Measurements from ENCODE around the gene DICER1.

DICER1 gene

DNA sequence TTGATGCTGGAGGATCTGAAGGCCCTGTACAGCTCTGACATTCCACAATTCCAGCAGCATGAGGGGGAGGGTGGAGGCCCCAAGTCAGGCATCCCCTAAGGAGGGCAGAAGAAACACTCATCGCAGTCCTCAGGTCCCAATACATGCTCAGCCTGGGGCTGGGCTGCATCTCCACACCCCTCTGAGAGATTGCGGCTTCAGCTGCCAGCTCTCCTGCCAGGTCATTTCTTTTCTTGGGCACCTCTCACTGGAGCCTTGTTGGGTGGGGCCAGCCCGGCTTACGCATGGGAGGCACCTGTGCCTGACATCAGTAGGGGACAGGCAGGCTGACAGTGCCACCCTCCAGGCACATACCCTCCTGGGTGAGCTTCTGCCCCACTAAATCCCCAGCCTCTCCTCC lies 89.8 kb downstream of the DICER1 start:
- TF ChIP-seq, protein P1, sequence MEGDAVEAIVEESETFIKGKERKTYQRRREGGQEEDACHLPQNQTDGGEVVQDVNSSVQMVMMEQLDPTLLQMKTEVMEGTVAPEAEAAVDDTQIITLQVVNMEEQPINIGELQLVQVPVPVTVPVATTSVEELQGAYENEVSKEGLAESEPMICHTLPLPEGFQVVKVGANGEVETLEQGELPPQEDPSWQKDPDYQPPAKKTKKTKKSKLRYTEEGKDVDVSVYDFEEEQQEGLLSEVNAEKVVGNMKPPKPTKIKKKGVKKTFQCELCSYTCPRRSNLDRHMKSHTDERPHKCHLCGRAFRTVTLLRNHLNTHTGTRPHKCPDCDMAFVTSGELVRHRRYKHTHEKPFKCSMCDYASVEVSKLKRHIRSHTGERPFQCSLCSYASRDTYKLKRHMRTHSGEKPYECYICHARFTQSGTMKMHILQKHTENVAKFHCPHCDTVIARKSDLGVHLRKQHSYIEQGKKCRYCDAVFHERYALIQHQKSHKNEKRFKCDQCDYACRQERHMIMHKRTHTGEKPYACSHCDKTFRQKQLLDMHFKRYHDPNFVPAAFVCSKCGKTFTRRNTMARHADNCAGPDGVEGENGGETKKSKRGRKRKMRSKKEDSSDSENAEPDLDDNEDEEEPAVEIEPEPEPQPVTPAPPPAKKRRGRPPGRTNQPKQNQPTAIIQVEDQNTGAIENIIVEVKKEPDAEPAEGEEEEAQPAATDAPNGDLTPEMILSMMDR (IDR thresholded peaks at IDR 0.05; ENCODE audit: low read depth, low read length, missing control alignments), result no peak
- DNase-seq (ENCODE audit: low read depth), result no peak
- H3K4me3 ChIP-seq (ENCODE audit: low read depth, low read length), result no peak overlapping the region
- in situ Hi-C loops (cut with HindIII; ENCODE audit: low sequenced_read_pairs), result no loop called here

DNA sequence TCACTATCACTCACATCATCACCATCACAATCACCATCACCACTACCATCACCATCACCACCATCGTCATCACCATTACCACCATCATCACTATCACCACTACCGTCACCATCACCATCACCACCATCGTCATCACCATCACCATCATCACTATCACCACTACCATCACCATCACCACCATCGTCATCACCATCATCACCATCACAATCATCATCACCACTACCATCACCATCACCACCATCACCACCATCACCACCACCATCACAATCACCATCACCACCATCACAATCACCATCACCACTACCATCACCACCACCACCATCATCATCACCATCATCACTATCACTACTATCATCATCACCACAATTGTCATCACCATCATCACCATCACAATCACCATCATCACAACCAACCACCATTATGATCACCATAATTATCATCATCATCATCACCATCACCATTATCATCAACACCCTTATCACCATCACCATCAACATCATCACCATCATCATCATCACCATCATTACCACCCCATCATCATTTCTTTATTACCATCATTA lies 90.8 kb downstream of the DICER1 start:
- DNase-seq (ENCODE audit: low read depth), result no peak
- in situ Hi-C loops (cut with HindIII; ENCODE audit: low sequenced_read_pairs), result no loop called here
- H3K4me3 ChIP-seq (ENCODE audit: low read depth, low read length), result no peak overlapping the region
- TF ChIP-seq, protein P1 (IDR thresholded peaks at IDR 0.05; ENCODE audit: low read depth, low read length, missing control alignments), result no peak

DNA sequence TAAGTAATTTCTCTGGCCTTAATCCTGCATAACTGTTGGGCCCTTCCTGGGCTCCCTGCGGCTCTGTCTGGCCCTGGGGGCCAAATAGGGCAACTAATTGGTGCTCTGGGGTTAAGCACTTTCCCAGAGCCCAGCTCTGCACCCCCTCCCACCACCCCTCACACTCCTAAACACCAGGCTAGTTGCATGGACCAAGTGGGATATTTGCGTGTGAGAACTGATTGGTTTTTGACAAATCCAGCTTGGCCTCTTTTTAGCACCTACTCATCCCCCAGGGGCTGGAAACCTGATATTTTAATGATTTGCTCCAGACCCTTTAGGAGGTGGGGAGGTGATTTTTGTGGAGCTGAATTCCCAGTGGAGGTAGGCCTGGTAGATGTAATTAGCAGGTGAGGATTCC lies 91.9 kb downstream of the DICER1 start:
- in situ Hi-C loops (cut with HindIII; ENCODE audit: low sequenced_read_pairs), result no loop called here
- no peak for DNase-seq (ENCODE audit: low read depth)
- H3K4me3 ChIP-seq (ENCODE audit: low read depth, low read length), result no peak overlapping the region
- TF ChIP-seq, protein P1 (IDR thresholded peaks at IDR 0.05; ENCODE audit: low read depth, low read length, missing control alignments), result no peak

GRCh38 chr14:95064734-95065133 lies 92.6 kb downstream of the DICER1 start:
- in situ Hi-C loops (cut with HindIII; ENCODE audit: low sequenced_read_pairs), result no loop called here
- no peak overlapping the region for H3K4me3 ChIP-seq (ENCODE audit: low read depth, low read length)
- TF ChIP-seq, protein P1 (IDR thresholded peaks at IDR 0.05; ENCODE audit: low read depth, low read length, missing control alignments), result no peak
- DNase-seq (ENCODE audit: low read depth), result no peak

DNA sequence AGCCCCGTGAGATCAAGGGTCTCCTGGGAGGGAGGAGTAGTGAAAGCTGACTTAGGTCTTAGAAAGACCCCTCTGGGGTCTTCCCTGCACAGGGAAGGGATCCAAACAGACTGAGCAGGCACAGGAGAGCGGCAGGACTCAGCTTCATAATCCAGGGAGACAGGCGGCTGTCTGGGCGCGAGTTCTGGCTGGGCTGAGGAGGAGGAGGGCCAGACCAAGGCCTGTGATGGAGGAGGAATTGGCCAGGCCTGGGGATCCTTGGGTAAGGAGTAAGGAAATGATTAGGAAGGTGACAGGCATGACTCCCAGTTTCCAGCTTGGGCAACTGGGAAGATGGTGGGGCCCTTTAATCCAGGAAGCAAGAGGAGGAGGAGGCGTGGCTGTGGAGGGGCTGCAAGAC lies 93.1 kb downstream of the DICER1 start:
- H3K4me3 ChIP-seq (ENCODE audit: low read depth, low read length), result no peak overlapping the region
- TF ChIP-seq, protein P1 (IDR thresholded peaks at IDR 0.05; ENCODE audit: low read depth, low read length, missing control alignments), result no peak
- no peak for DNase-seq (ENCODE audit: low read depth)
- in situ Hi-C loops (cut with HindIII; ENCODE audit: low sequenced_read_pairs), result no loop called here

GRCh38 chr14:95063391-95063790 lies 93.9 kb downstream of the DICER1 start:
- TF ChIP-seq, protein P1 (IDR thresholded peaks at IDR 0.05; ENCODE audit: low read depth, low read length, missing control alignments), result no peak
- no peak for DNase-seq (ENCODE audit: low read depth)
- H3K4me3 ChIP-seq (ENCODE audit: low read depth, low read length), result no peak overlapping the region
- in situ Hi-C loops (cut with HindIII; ENCODE audit: low sequenced_read_pairs), result no loop called here
